ENCODE measurements around the gene VPS52. TPM values are rescaled to one million over a fixed set of nuclear protein-coding genes. Genes with fewer than 3 reads are reported as not detected.
A peak's percentile ranks its signal among the peaks of the same experiment; 100 is the strongest.

The VPS52 gene
- total RNA-seq, 2 experiments from 2014 or later: 50.4 to 73.5 TPM

DNA sequence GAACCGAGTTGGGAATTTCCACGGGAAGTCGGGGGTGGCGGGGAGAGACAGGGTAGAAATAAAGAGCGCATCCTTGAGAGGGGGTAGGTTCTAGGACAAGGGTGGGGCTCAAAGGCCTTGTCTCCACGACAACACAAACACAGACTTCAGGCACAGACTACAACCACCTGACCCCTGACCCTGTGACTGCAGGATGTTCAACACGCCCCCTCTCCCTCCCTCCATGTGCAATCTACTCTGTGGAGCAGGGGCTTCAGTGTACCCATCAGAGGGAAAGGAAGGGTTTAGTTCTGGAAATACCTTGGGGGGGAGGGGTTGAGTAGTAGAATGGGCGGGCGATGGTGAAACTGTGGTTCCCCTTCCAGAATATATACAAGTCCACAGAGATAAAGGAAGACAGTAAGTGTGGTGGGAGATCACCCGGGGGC, 42.9 kb upstream of the VPS52 start:
- H4K20me1 ChIP-seq (ENCODE audit: insufficient read depth, low read length): peaks cover 7% of the 10 kb centered on the region; the same call in 1 of the 2 replicates
- BruUV-seq (replicated peaks): no TSS peak
- peaks cover 50% of the 10 kb centered on the region for H3K79me2 ChIP-seq (ENCODE audit: insufficient read depth, low read depth, low read length)
- DNase-seq (ENCODE audit: low spot score): peak; percentile 66
- intact Hi-C loops (cut with micrococcal nuclease; ENCODE audit: unreplicated experiment): loop anchor here (1.0 to 5.0 kb wide), 3 partner anchors 15 to 98 kb away; partner anchors contain the start of gene PHF1
- H3K4me3 ChIP-seq (ENCODE audit: low read depth, low read length, poor library complexity, severe bottlenecking): peak overlapping the region; percentile 84
- H3K27ac ChIP-seq (ENCODE audit: low read depth, low read length, poor library complexity, severe bottlenecking): peak overlapping the region; percentile 94
- TF ChIP-seq, protein P1, sequence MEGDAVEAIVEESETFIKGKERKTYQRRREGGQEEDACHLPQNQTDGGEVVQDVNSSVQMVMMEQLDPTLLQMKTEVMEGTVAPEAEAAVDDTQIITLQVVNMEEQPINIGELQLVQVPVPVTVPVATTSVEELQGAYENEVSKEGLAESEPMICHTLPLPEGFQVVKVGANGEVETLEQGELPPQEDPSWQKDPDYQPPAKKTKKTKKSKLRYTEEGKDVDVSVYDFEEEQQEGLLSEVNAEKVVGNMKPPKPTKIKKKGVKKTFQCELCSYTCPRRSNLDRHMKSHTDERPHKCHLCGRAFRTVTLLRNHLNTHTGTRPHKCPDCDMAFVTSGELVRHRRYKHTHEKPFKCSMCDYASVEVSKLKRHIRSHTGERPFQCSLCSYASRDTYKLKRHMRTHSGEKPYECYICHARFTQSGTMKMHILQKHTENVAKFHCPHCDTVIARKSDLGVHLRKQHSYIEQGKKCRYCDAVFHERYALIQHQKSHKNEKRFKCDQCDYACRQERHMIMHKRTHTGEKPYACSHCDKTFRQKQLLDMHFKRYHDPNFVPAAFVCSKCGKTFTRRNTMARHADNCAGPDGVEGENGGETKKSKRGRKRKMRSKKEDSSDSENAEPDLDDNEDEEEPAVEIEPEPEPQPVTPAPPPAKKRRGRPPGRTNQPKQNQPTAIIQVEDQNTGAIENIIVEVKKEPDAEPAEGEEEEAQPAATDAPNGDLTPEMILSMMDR (conservative IDR thresholded peaks at IDR 0.05; ENCODE audit: low read length): no peak
- no peak for TF ChIP-seq EZH2phosphoT487 (IDR thresholded peaks at IDR 0.05; ENCODE audit: borderline replicate concordance, low read depth, low read length)
- H3K4me2 ChIP-seq (ENCODE audit: low read length): peak overlapping the region; percentile 79
- peak overlapping the region; percentile 27; the same call in 1 of the 2 replicates for H2AFZ ChIP-seq (ENCODE audit: low read length)
- CTCF ChIA-PET (ENCODE audit: unreplicated experiment): no interaction called here
- H3K9me2 ChIP-seq (ENCODE audit: insufficient read depth, low read length): no peaks in the 10 kb centered on the region
- peaks cover 44% of the 10 kb centered on the region for H3K4me1 ChIP-seq (ENCODE audit: insufficient read depth, low read length, poor library complexity, severe bottlenecking)
- POLR2A ChIA-PET: no interaction called here
- H3K36me3 ChIP-seq (ENCODE audit: insufficient read depth, low read length): peaks cover 45% of the 10 kb centered on the region
- no peaks in the 10 kb centered on the region for H3K9me3 ChIP-seq (ENCODE audit: low read length)

DNA sequence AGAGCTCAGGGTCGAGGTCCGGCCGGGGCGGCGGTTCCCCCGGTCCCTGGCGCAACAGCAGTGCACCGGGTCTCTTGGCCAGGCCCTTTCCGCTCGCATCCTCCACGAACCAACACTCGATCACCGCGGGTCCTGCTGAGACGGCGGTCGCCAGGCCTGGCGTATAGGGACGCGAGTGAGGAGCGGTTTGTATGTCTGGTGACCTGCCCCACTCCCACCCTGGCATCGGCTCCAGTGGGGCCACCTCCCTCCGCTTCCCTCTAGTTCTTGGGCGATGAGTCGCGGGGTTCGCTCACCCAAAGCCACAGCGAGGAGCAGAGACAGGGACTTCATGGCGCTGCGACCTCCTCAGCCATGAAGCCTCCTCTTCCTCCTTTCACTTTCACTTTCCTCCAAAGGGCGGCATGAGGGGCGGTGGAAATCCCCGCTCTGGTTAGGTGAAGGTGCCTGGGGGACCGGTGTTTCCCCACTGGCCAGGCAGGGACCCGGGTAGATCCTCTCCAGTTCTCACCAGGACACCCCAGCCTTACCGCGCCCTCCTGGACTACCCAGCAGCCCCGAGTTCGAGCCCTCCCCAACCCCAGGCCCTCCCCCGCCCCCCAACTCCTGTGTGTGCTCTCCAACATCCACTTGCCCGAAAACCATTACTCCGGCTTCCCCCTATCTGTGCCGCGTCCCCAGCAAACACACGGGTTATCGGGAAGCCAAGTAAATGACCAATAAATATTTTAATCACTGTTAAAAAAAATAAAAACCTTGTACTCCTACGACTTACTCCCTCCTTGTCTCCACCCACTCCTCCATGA, 42.2 kb upstream of the VPS52 start, which contains the start of gene TAPBP:
TSS of gene TAPBP (minus strand) at position 370 of the 806 bp plus-strand sequence. CDS start at position 333, 37 bp downstream.
- Histone ChIP-seq H3K79me2 (ENCODE audit: insufficient read depth, low read depth, low read length) (peaks cover 50% of the 10 kb centered on the region), H3K9me2 (ENCODE audit: insufficient read depth, low read length) (no peaks in the 10 kb centered on the region), H4K20me1 (ENCODE audit: insufficient read depth, low read length) (peaks cover 7% of the 10 kb centered on the region; the same call in 1 of the 2 replicates), H3K4me1 (ENCODE audit: insufficient read depth, low read length, poor library complexity, severe bottlenecking) (peaks cover 38% of the 10 kb centered on the region), H2AFZ (ENCODE audit: low read length) (peak within 1 kb of the TSS; percentile 27; the same call in 1 of the 2 replicates), H3K27ac (ENCODE audit: low read depth, low read length, poor library complexity, severe bottlenecking) (peak within 1 kb of the TSS; percentile 94), H3K9me3 (ENCODE audit: low read length) (no peaks in the 10 kb centered on the region), H3K4me2 (ENCODE audit: low read length) (peak within 1 kb of the TSS; percentile 79), H3K36me3 (ENCODE audit: insufficient read depth, low read length) (peaks cover 42% of the 10 kb centered on the region), H3K4me3 (ENCODE audit: low read depth, low read length, poor library complexity, severe bottlenecking) (peak within 1 kb of the TSS; percentile 84)
- peak; percentile 84 for DNase-seq (ENCODE audit: low spot score)
- ChIA-PET CTCF (ENCODE audit: unreplicated experiment) (no interaction called here), POLR2A (interaction anchor here (0.6 to 2.0 kb wide), 4 partner anchors 11 to 78 kb away, joined by 3 to 11 read pairs (median 5); partner anchors contain the start of genes KIFC1, RPS18 and VPS52)
- intact Hi-C loops (cut with micrococcal nuclease; ENCODE audit: unreplicated experiment): loop anchor here (1.0 to 5.0 kb wide), 3 partner anchors 15 to 98 kb away; partner anchors contain the start of gene PHF1
- TF ChIP-seq, protein P1 (conservative IDR thresholded peaks at IDR 0.05; ENCODE audit: low read length): no peak; the same call in 1 of the 2 replicates
- no peak for TF ChIP-seq EZH2phosphoT487 (IDR thresholded peaks at IDR 0.05; ENCODE audit: borderline replicate concordance, low read depth, low read length)
- TSS peak; percentile 65 for BruUV-seq (replicated peaks)
